ENCODE measurements around the gene MCHR1.
"Not testable (repeated sequence)": the region's sequence is repeated elsewhere in the genome, so short reads cannot be mapped to it uniquely, and the experiment has no call there.

Gene MCHR1

GRCh38 chr22:40670058-40670457 is 9.2 kb upstream of the MCHR1 start:
- in situ Hi-C loops (cut with MboI; ENCODE audit: low pct_unique_long_range_greater_than_20kb, low sequenced_read_pairs, unreplicated experiment): no loop called here
- no peak for DNase-seq (ENCODE audit: low spot score)
- no peak for TF ChIP-seq CTCF (IDR thresholded peaks at IDR 0.05; ENCODE audit: extremely low read depth, insufficient read depth, missing control alignments)

- in situ Hi-C loops (cut with MboI; ENCODE audit: low pct_unique_long_range_greater_than_20kb, low sequenced_read_pairs, unreplicated experiment): no loop called here
- no peak for DNase-seq (ENCODE audit: low spot score)
- TF ChIP-seq CTCF (IDR thresholded peaks at IDR 0.05; ENCODE audit: extremely low read depth, insufficient read depth, missing control alignments): no peak
These were observed 7.9 kb upstream of the MCHR1 start for GRCh38 chr22:40671369-40671768.

GRCh38 chr22:40671796-40672360 is 7.4 kb upstream of the MCHR1 start:
- no peak for TF ChIP-seq CTCF (IDR thresholded peaks at IDR 0.05; ENCODE audit: extremely low read depth, insufficient read depth, missing control alignments)
- in situ Hi-C loops (cut with MboI; ENCODE audit: low pct_unique_long_range_greater_than_20kb, low sequenced_read_pairs, unreplicated experiment): no loop called here

GRCh38 chr22:40673017-40673416 is 6.3 kb upstream of the MCHR1 start:
- in situ Hi-C loops (cut with MboI; ENCODE audit: low pct_unique_long_range_greater_than_20kb, low sequenced_read_pairs, unreplicated experiment): no loop called here
- no peak for DNase-seq (ENCODE audit: low spot score)
- TF ChIP-seq CTCF (IDR thresholded peaks at IDR 0.05; ENCODE audit: extremely low read depth, insufficient read depth, missing control alignments): no peak

More at GRCh38 chr22:40671796-40672360, 7.4 kb upstream of the MCHR1 start:
- no peak for DNase-seq (ENCODE audit: low spot score)

GRCh38 chr22:40674274-40674673 is 5.0 kb upstream of the MCHR1 start:
- DNase-seq (ENCODE audit: low spot score): no peak
- in situ Hi-C loops (cut with MboI; ENCODE audit: low pct_unique_long_range_greater_than_20kb, low sequenced_read_pairs, unreplicated experiment): no loop called here

GRCh38 chr22:40676166-40676565 is 3.1 kb upstream of the MCHR1 start:
- in situ Hi-C loops (cut with MboI; ENCODE audit: low pct_unique_long_range_greater_than_20kb, low sequenced_read_pairs, unreplicated experiment); DNase-seq (ENCODE audit: low spot score): not testable (repeated sequence)

More at GRCh38 chr22:40674274-40674673, 5.0 kb upstream of the MCHR1 start:
- no peak for TF ChIP-seq CTCF (IDR thresholded peaks at IDR 0.05; ENCODE audit: extremely low read depth, insufficient read depth, missing control alignments)

GRCh38 chr22:40676644-40677043 is 2.6 kb upstream of the MCHR1 start:
- in situ Hi-C loops (cut with MboI; ENCODE audit: low pct_unique_long_range_greater_than_20kb, low sequenced_read_pairs, unreplicated experiment): no loop called here
- no peak for TF ChIP-seq CTCF (IDR thresholded peaks at IDR 0.05; ENCODE audit: extremely low read depth, insufficient read depth, missing control alignments)
- no peak for DNase-seq (ENCODE audit: low spot score)
